Central memory CD8-positive, alpha-beta T cell (primary cell): ENCODE measurements around the gene SEMA7A.

Source experiments
- ATAC-seq: fragments of 150-1000 bp; cut with Tn5 transposase; replicated peaks from 2 replicates; pipeline ENCODE4 v1.10.0; 2022; ENCODE audit warnings: mild to moderate bottlenecking, moderate FRiP score, moderate number of reproducible peaks; ENCODE audit not compliant: poor library complexity, severe bottlenecking; ENCODE audit errors: extremely low read depth
- DNase-seq, 2 donors: peaks; one replicate each; pipeline ENCODE4 v3.0.0; 2021; ENCODE audit warnings: low spot score in 2 of 2
- H3K27ac Mint-ChIP-seq: one replicate; pipeline ENCODE4 v1.8.0; 2022; ENCODE audit warnings: low read depth, mild to moderate bottlenecking, moderate library complexity, mixed read lengths
- H3K27me3 Mint-ChIP-seq: one replicate; pipeline ENCODE4 v1.8.0; 2022; ENCODE audit warnings: mixed read lengths
- H3K36me3 Mint-ChIP-seq: one replicate; pipeline ENCODE4 v1.8.0; 2022; ENCODE audit warnings: mild to moderate bottlenecking, moderate library complexity, mixed read lengths; ENCODE audit not compliant: insufficient read depth
- H3K4me1 Mint-ChIP-seq: one replicate; pipeline ENCODE4 v1.8.0; 2022; ENCODE audit warnings: mixed read lengths
- H3K4me3 Mint-ChIP-seq: one replicate; pipeline ENCODE4 v1.8.0; 2022; ENCODE audit warnings: mild to moderate bottlenecking, moderate library complexity, mixed read lengths
- H3K9me3 Mint-ChIP-seq: one replicate; pipeline ENCODE4 v1.8.0; 2022; ENCODE audit warnings: mixed read lengths

The SEMA7A gene

DNA sequence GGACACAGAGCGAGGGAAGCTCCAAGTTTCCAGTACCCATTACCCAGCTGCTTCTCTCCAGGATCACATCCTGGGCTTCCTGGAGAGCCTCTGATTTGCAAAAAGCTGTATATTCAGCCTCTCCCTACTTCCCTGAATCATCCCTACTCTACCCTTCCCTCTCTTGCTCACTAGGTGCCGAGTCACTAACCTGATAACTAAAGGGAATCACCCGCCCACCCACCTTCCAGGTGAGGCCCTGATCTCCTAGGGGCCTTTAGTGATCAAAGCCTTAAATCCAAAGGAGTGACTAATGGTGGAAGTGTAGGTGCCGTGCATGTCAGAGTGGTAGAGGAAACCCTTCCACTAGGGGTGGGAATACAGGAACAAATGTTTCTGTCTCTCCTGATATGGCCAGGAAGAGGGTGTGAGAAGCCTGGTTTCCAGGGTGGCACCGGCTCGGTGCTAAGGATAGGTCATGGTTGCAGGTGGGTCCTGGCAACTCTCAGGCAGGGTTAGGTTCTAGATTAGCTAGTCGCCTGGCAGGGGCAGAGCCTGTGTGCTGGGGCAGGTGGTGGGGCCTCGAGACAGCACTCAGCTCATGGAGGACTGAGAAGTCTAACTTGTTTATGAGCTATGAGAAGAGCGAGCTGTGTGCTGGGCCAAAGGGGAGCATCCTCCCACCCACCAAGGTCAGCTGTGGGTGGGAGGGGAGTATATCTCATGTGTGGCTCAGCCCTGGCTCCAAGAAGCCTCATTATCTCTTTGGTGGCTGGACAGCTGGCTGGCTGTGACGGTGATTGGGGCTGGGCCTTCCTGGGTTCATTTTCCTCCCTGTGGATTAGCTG, 10.1 kb downstream of the SEMA7A start:
- no peaks in the 10 kb centered on the region for H3K9me3 Mint-ChIP-seq
- H3K4me3 Mint-ChIP-seq = no peak overlapping the region
- peak overlapping the region; percentile 66 for H3K27ac Mint-ChIP-seq
- H3K4me1 Mint-ChIP-seq = peaks cover 77% of the 10 kb centered on the region
- DNase-seq = no peak
- no peaks in the 10 kb centered on the region for H3K27me3 Mint-ChIP-seq
- peaks cover 1% of the 10 kb centered on the region for H3K36me3 Mint-ChIP-seq
- ATAC-seq = no peak

DNA sequence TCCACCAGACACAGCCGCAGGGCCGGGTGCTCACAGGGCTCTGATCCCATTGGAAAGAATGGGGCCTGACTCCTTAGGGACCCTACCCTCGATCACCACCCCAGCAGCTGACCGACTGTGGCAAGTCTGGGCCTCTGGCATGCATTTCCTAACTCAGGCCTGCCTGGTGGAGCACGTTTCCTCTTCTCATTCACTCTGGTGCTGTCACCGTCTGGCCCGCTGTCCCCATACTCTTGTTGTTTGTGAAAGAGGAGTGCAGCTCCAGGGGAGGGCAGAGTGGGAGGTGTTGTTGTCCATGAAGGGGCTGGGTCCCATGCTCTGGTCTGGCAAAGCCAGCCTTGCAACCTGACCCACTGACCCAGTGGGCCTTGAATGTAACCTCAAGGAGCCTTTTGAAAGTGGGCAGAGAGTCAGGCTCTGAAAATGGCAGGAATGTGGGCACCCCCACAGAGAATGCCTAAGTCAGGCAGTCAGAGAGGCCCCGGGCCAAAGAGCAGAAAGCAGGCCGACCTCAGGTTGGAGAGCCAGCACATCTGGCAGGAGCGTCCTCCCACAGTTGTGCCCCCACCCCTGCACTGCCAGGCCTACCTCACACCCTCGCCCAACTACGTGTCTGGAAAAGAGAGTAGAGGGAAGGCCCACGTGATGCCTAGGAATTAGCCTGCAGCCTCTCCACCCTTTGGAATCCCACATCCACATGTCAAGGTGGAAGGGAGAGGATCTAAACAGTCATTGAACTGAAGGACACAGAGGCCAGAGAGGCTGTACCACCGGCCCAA, 10.9 kb downstream of the SEMA7A start:
- Mint-ChIP-seq H3K4me3 (no peak overlapping the region), H3K9me3 (no peaks in the 10 kb centered on the region), H3K27me3 (no peaks in the 10 kb centered on the region), H3K27ac (no peak overlapping the region), H3K36me3 (peaks cover 1% of the 10 kb centered on the region), H3K4me1 (peaks cover 69% of the 10 kb centered on the region)
- no peak for DNase-seq
- ATAC-seq = no peak

DNA sequence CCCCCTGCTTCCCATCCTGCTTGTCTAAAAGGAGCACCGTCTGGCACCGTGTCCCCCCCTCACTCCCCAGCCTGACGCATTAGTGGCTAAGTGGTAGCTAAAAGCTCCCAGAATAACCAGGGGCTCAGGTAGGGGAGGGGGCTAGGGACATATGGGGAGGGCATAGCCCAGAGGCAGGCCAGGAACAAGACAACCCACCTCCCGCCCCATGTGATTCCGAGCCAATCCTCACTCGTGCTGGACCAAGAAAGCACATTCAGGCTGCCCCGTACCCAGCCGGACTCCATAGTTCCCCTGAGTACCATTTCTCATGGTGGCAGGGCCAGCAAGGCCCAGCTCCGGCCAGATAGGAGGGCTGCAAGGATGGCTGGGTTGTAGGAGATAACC, 11.5 kb downstream of the SEMA7A start:
- Mint-ChIP-seq H3K27me3 (no peaks in the 10 kb centered on the region), H3K27ac (peak overlapping the region; percentile 65), H3K4me1 (peaks cover 64% of the 10 kb centered on the region), H3K9me3 (no peaks in the 10 kb centered on the region), H3K4me3 (no peak overlapping the region), H3K36me3 (peaks cover 1% of the 10 kb centered on the region)
- no peak for DNase-seq
- ATAC-seq = no peak

DNA sequence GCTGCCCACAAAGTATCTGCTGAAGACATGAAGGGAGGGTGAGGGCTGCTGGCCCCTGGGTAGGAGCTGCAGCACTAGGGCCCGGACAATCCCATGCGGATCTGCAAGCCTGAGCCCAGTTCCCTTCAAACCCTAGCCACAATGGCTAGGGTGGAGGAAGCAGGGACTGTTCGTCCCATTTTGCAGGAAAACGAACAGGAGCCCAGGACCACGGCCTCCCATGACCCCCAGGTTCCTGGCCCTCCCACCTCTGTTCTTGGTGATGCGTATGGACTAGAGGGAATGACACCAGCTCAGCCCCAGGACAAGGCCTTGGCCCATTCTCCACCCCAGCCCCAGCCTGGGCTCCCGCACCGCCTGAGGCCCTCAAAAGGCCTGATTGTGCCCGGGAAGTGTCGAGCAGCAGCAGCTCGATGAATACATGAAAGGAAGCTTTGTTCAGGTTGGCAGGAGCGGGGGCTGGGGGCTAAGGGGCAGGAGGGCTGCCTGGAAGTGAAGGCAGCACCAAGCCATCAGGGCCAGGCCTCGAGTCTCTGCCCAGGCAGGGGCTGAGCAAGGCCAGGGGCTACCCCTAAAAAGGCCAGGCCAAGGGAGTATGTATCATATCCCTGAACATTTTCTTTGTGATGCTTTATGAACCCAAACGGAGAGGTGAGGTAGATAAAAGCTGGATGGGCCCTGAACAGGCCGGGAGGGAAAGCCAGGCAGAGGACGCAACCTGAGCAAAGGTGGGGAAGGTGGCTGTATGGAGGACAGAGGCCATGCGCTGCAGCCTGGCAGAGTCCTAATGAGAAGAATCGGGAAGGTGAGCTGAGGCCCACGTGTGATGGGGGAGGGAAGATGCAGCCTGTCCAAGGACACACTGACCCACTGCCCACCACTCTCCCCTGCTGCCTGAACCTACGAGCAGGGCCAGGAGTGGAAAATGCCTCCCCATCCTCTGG, 12.2 kb downstream of the SEMA7A start:
- Mint-ChIP-seq H3K4me1 (peaks cover 65% of the 10 kb centered on the region), H3K36me3 (peaks cover 2% of the 10 kb centered on the region), H3K27ac (peak overlapping the region; percentile 65), H3K4me3 (peak overlapping the region; percentile 16), H3K9me3 (no peaks in the 10 kb centered on the region), H3K27me3 (no peaks in the 10 kb centered on the region)
- no peak for DNase-seq
- ATAC-seq = no peak

DNA sequence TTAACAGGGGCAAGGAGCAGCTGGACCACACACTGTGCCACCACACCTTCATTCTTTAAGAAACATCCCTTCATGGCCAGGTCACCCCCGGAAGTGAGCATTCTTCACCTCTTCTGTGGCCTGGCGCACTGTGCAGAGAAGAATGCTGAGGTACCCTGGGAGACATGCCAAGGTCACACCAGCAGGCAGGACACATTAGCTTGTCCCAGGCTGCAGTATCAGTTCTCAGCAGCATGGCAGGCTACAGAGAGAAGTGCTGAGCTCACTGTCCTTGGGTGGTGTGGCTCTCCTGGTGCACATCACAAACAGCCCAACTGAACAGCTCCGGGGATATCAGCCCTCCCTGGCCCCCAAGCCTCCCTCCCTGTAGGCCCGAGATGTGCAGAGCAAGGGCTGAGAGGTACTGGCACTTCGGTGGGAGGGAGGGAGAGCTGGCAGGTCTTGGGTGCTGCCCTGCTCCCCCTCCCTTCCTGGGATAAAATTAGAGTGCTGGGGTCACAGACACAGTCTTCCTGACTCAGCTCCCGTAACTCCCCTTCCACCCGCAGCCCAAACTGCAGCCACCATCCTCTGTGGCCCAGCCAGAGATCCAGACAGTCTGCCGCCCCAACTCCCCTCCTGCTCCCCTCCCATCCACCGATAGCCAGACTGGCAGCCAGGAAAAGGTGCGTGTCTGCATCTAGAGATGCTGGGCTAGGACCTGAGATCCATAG, 13.4 kb downstream of the SEMA7A start:
- peak overlapping the region; percentile 73 for H3K27ac Mint-ChIP-seq
- ATAC-seq = peak; percentile 67

DNA sequence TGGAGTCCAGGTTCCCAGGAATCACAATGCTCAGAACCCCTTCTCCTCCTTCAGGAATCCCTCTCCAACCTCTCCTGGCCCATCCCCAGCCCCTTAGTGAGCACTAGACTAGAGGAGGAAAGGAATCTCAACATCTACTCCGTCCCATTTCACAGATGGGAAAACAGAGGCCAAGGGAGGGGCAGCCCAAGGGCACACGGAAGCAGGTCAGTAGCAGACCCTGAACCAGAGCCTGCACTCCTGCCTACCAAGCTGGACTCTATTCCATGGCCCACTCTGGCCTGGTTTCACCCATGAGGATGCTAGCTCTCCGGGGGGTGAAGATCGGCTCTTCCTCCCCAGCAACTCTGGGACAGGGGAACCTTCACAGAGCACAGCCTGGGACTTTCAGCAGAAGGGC, 14.3 kb downstream of the SEMA7A start:
- H3K4me1 Mint-ChIP-seq = peaks cover 63% of the 10 kb centered on the region
- H3K4me3 Mint-ChIP-seq = no peak overlapping the region
- peaks cover 8% of the 10 kb centered on the region for H3K36me3 Mint-ChIP-seq
- H3K27ac Mint-ChIP-seq = peak overlapping the region; percentile 72
- DNase-seq (no peak), ATAC-seq (no peak)
- H3K27me3 Mint-ChIP-seq = no peaks in the 10 kb centered on the region
- no peaks in the 10 kb centered on the region for H3K9me3 Mint-ChIP-seq

More for the DNA sequence above, 13.4 kb downstream of the SEMA7A start:
- Mint-ChIP-seq H3K4me3 (peak overlapping the region; percentile 30), H3K4me1 (peaks cover 66% of the 10 kb centered on the region), H3K9me3 (no peaks in the 10 kb centered on the region), H3K27me3 (no peaks in the 10 kb centered on the region), H3K36me3 (peaks cover 5% of the 10 kb centered on the region)
- DNase-seq = no peak

DNA sequence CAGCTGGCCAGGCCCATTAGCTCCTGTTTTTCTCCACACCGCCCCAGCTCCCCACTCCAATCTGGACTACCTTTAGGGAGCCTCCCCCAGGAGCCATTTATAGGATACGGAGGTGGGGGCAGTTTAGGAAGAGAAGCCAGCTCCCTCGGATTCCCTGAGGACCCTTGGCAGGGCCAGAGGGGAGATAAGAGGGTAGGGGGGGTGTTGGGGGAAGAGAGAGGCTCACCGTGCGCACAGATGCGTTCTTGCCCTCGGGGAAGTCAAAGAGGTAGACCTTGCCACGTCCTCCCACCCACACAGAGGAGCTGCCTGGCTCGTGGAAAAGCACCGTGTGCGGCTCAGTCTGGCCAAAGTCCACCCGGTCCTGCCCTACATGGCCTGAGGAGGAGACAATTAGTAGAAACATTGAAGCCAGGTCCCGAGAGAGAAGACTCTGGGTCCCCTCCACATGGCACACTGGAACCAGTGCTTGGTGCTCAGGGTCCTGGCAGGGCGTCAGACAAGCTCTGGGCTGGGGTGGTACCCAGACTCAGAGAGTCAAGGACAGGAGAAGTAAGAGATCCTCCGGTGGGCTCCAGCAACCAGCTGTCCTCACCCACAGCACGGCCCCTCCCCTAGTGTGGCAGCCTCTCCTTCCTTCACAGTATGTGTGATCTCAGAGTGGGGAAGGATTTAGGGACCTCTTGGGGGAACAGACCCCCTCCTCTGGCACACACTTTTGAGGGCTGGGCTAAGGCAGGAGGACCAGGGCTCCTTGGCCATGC, 15.0 kb downstream of the SEMA7A start:
- Mint-ChIP-seq H3K36me3 (peaks cover 10% of the 10 kb centered on the region), H3K27me3 (no peaks in the 10 kb centered on the region), H3K9me3 (no peaks in the 10 kb centered on the region), H3K4me1 (peaks cover 63% of the 10 kb centered on the region), H3K4me3 (no peak overlapping the region), H3K27ac (peak overlapping the region; percentile 72)
- DNase-seq (no peak), ATAC-seq (no peak)

DNA sequence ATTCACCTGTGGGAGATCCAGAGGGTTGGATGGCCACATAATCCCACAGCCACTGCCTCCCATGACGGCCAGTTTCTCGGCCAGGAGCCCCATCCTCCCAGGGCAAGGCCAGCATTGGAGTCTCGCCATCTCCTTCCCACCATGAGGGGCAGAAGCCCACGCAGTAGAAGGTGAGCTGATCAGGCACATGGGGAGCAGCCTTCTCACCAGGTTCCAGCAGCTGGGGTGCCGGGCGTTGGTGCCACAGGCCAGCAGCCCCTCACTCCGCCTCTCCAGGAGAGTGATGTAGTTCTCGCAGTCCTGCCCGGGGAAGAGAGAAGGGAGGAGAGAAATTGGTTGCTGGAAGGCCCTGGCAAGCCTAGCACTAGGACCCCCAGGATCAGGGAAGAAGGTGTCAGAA, 16.1 kb downstream of the SEMA7A start:
- ATAC-seq = no peak
- DNase-seq = no peak
- H3K4me3 Mint-ChIP-seq = no peak overlapping the region
- H3K27ac Mint-ChIP-seq = no peak overlapping the region
- no peaks in the 10 kb centered on the region for H3K9me3 Mint-ChIP-seq
- H3K27me3 Mint-ChIP-seq = no peaks in the 10 kb centered on the region
- peaks cover 65% of the 10 kb centered on the region for H3K4me1 Mint-ChIP-seq
- peaks cover 10% of the 10 kb centered on the region for H3K36me3 Mint-ChIP-seq

DNA sequence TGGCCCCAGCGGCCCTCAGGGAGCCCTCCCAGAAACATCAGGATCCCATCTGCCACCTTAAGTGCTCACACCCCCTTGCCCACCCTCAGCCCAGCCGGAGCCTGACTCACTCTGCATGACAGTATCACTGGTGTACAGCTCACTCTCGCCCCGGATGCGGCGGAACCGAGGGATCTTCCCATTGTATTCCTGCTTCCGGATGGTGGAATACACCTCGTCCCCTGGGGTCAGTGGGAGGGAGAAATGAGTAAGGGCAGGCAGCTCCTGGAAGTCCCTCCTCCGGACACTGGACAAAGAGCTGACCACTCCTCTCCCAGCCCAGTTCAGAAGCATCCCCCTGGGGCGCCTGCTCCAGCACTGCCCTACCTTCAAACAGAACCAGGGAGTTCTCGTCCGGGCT, 16.5 kb downstream of the SEMA7A start:
- peaks cover 65% of the 10 kb centered on the region for H3K4me1 Mint-ChIP-seq
- H3K27me3 Mint-ChIP-seq = no peaks in the 10 kb centered on the region
- H3K27ac Mint-ChIP-seq = no peak overlapping the region
- H3K36me3 Mint-ChIP-seq = peaks cover 10% of the 10 kb centered on the region
- ATAC-seq = no peak
- no peak for DNase-seq
- no peak overlapping the region for H3K4me3 Mint-ChIP-seq
- H3K9me3 Mint-ChIP-seq = no peaks in the 10 kb centered on the region

DNA sequence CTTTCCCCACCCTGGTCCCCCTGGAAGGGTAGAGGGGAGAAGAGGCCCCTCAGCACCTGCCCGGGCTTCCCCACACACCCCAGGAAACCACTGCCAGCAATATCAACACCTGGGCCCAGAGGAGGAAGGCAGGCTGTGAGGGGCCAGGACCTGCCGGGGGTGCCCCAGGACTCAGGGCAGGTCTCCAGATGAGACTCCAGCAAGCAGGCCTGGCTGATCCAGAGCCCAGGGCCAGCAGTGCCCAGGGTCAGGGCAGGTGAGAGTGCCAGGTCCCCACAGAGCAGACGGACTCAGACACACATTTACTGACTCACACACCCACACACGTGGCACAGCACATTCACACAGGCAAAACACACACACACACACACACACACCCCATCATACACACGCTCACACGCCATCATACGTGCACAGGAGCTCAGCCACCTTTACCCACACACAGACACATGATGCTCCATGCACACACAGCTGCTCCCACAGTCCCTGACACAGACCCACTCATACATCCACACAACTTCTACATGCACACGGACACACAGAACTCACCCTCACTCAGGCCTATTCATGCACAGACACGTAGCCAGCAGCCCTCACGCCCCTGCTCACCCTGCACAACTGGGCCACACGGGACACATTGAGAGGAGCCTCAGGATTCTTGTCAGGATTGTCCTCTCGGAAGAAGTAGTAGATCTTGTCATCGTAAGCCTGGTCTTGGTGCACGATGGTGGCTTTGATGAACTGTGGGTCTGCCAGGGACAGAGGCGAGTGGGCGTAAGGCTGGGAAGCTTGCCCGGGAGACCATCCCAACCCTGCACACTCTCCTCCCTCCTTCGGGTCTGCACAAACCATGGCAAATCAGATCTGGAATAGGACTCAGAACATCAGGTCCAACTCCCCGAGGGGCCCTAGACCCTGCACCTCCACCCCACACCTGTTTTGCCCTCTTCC, 17.5 kb downstream of the SEMA7A start:
- H3K4me3 Mint-ChIP-seq = no peak overlapping the region
- H3K4me1 Mint-ChIP-seq = peaks cover 57% of the 10 kb centered on the region
- H3K36me3 Mint-ChIP-seq = peaks cover 11% of the 10 kb centered on the region
- H3K9me3 Mint-ChIP-seq = no peaks in the 10 kb centered on the region
- no peaks in the 10 kb centered on the region for H3K27me3 Mint-ChIP-seq
- DNase-seq (no peak), ATAC-seq (no peak)
- H3K27ac Mint-ChIP-seq = peak overlapping the region; percentile 42
